ENCODE data around the gene CLEC14A.

The CLEC14A gene

DNA sequence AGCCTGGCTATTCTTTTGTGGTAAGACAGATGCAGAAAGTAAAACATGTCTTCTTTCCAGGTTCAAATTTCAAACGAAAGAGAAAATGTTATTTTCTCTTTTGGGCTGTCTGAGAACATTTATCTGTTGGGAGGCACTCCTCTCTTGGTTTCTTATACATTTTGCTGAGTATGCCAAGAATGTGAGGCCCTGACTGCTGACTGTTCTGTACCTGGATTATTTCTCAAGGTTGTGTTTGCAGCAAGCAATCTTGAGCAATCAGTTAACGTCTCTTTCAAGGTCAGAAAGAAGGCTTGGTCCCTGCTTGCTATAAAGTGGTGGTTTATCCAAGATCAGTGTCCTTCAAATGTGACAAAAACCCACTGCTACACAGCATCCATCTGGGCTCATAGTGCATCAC, 38.3 kb downstream of the CLEC14A start:
- no peak for TF ChIP-seq CTCF (IDR thresholded peaks at IDR 0.05)

GRCh38 chr14:38213001-38213400, 42.9 kb downstream of the CLEC14A start:
- TF ChIP-seq CTCF (IDR thresholded peaks at IDR 0.05) = no peak

GRCh38 chr14:38212111-38212510, 43.8 kb downstream of the CLEC14A start:
- TF ChIP-seq CTCF (IDR thresholded peaks at IDR 0.05) = no peak

DNA sequence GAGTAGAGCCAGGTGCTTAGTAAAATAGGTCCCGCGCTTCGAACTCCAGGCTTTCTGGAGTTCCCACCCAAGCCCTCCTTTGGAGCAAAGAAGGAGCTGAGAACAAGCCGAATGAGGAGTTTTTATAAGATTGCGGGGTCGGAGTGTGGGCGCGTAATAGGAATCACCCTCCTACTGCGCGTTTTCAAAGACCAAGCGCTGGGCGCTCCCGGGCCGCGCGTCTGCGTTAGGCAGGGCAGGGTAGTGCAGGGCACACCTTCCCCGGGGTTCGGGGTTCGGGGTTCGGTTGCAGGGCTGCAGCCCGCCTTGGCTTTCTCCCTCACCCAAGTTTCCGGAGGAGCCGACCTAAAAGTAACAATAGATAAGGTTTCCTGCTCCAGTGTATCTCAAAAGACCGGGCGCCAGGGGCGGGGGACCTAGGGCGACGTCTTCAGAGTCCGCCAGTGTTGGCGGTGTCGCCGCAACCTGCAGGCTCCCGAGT, 44.6 kb downstream of the CLEC14A start:
- no peak for TF ChIP-seq CTCF (IDR thresholded peaks at IDR 0.05)

DNA sequence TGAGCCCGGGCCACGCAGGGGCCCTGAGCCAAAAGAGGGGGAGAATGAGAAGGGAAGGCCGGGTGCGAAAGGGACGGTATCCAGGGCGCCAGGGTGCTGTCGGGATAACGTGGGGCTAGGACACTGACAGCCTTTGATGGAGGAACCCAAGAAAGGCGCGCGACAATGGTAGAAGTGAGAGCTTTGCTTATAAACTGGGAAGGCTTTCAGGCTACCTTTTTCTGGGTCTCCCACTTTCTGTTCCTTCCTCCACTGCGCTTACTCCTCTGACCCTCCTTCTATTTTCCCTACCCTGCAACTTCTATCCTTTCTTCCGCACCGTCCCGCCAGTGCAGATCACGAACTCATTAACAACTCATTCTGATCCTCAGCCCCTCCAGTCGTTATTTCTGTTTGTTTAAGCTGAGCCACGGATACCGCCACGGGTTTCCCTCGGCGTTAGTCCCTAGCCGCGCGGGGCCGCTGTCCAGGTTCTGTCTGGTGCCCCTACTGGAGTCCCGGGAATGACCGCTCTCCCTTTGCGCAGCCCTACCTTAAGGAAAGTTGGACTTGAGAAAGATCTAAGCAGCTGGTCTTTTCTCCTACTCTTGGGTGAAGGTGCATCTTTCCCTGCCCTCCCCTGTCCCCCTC, 45.2 kb downstream of the CLEC14A start:
- no peak for TF ChIP-seq CTCF (IDR thresholded peaks at IDR 0.05)

DNA sequence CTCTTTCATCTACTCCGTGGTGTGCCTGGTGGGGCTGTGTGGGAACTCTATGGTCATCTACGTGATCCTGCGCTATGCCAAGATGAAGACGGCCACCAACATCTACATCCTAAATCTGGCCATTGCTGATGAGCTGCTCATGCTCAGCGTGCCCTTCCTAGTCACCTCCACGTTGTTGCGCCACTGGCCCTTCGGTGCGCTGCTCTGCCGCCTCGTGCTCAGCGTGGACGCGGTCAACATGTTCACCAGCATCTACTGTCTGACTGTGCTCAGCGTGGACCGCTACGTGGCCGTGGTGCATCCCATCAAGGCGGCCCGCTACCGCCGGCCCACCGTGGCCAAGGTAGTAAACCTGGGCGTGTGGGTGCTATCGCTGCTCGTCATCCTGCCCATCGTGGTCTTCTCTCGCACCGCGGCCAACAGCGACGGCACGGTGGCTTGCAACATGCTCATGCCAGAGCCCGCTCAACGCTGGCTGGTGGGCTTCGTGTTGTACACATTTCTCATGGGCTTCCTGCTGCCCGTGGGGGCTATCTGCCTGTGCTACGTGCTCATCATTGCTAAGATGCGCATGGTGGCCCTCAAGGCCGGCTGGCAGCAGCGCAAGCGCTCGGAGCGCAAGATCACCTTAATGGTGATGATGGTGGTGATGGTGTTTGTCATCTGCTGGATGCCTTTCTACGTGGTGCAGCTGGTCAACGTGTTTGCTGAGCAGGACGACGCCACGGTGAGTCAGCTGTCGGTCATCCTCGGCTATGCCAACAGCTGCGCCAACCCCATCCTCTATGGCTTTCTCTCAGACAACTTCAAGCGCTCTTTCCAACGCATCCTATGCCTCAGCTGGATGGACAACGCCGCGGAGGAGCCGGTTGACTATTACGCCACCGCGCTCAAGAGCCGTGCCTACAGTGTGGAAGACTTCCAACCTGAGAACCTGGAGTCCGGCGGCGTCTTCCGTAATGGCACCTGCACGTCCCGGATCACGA, 46.0 kb downstream of the CLEC14A start:
- no peak for TF ChIP-seq CTCF (IDR thresholded peaks at IDR 0.05)

DNA sequence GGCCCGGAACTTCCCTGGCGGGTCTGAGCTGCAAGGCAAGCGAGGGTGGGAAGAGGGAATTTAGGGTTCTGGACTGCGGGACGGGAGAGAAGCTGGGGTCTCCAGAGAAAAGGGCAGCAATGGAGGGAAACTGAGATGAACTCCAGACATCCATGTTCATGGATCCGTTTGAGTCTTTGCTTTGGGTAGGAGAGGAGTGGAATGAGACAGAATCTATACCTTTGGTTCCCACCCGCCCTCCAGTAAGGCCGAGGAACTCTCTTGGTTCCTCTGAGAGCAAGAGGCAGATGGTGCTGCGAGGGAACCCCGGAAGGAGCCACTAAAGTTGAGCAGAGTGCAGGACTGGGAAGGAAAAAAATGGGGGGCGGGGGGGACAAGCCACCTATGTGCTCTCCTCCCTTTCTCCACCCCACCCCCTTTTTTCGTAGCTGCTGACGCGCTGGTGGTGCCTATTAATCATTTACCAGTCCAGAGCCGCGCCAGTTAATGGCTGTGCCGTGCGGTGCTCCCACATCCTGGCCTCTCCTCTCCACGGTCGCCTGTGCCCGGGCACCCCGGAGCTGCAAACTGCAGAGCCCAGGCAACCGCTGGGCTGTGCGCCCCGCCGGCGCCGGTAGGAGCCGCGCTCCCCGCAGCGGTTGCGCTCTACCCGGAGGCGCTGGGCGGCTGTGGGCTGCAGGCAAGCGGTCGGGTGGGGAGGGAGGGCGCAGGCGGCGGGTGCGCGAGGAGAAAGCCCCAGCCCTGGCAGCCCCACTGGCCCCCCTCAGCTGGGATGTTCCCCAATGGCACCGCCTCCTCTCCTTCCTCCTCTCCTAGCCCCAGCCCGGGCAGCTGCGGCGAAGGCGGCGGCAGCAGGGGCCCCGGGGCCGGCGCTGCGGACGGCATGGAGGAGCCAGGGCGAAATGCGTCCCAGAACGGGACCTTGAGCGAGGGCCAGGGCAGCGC, 47.0 kb downstream of the CLEC14A start:
- no peak for TF ChIP-seq CTCF (IDR thresholded peaks at IDR 0.05)

All from LNCAP (cell line).